Gastrocnemius medialis (tissue), 4 donors: Measurements from ENCODE around the gene HMGA1.

Experiments used
- POLR2A ChIP-seq, 2 donors: fragments of 450-650 bp; IDR thresholded peaks; one replicate each; pipeline ENCODE4 v1.6.1; 2017; ENCODE audit warnings: antibody characterized with exemption in 2 of 2, mild to moderate bottlenecking in 2 of 2, moderate library complexity in 2 of 2
- TF ChIP-seq, protein P1 (sequence below), 5 experiments: fragments of 450-650 bp in 3 of 5; fragments of 200-600 bp in 2 of 5; sonication (generic) in 2 of 5; IDR thresholded peaks in 4 of 5; conservative IDR thresholded peaks in 1 of 5; 1 replicate in 4 of 5; 2 replicates in 1 of 5; pipeline ENCODE4 v1.5.1; 2016 to 2019; ENCODE audit warnings: antibody characterized with exemption in 5 of 5, mild to moderate bottlenecking in 3 of 5, moderate library complexity in 3 of 5

DNA sequence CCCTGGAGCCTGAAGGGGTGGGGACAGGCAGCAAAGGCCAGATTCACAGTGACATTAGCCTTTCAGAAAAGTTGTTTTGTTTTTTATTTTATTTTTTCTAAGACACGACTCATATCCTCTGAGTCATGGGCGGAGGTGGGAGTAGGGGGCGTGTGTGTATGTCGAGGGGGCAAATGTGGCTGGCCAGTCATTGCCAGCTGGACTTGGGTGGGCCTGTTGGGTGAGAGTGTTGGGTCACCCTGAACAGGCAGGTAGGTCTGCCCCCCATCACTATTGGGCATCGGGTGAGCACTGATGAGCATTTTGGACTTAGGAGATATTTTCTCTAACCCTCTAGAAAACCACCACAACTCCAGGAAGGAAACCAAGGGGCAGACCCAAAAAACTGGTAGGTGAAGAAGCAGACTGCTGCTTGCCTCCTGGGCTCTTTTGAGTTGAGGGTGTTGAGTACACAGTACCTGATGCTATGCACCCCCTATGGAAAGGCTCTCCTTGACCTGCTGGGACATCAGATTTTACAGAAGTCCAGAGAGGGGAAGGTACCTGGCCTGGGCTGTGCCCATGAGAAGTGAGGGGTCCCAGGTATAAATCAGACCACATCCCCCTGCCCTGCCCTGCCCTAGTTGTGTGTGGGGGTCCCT, 6.6 kb downstream of the HMGA1 start:
- TF ChIP-seq, protein P1, sequence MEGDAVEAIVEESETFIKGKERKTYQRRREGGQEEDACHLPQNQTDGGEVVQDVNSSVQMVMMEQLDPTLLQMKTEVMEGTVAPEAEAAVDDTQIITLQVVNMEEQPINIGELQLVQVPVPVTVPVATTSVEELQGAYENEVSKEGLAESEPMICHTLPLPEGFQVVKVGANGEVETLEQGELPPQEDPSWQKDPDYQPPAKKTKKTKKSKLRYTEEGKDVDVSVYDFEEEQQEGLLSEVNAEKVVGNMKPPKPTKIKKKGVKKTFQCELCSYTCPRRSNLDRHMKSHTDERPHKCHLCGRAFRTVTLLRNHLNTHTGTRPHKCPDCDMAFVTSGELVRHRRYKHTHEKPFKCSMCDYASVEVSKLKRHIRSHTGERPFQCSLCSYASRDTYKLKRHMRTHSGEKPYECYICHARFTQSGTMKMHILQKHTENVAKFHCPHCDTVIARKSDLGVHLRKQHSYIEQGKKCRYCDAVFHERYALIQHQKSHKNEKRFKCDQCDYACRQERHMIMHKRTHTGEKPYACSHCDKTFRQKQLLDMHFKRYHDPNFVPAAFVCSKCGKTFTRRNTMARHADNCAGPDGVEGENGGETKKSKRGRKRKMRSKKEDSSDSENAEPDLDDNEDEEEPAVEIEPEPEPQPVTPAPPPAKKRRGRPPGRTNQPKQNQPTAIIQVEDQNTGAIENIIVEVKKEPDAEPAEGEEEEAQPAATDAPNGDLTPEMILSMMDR (IDR thresholded peaks at IDR 0.05 in 4 of 5, conservative IDR thresholded peaks at IDR 0.05 in 1 of 5): no peak
- TF ChIP-seq POLR2A (IDR thresholded peaks at IDR 0.05): no peak
